RWPE2 (cell line): Measurements from ENCODE around the gene KRT86.

Experiments used
- ATAC-seq: fragments of 200-7000 bp; cut with Tn5 transposase; 3 replicates; pipeline ENCODE4 v1.9.1; 2021; ENCODE audit warnings: low read depth
- DNase-seq: peaks from one replicate; pipeline ENCODE4 v3.0.0-alpha.2; 2020; ENCODE audit warnings: low spot score
- H3K27ac ChIP-seq: fragments of 450-650 bp; 2 replicates; pipeline ENCODE4 v1.5.1; 2017; ENCODE audit warnings: mild to moderate bottlenecking; ENCODE audit not compliant: poor library complexity, severe bottlenecking
- H3K27me3 ChIP-seq: fragments of 250-450 bp; sonication (Bioruptor Pico); 2 replicates; pipeline ENCODE4 v1.5.1; 2021; ENCODE audit warnings: mild to moderate bottlenecking, moderate library complexity; ENCODE audit not compliant: insufficient read depth, poor library complexity, severe bottlenecking
- H3K36me3 ChIP-seq: fragments of 250-450 bp; sonication (Bioruptor Pico); 2 replicates; pipeline ENCODE4 v1.5.1; 2020; ENCODE audit warnings: low read depth, mild to moderate bottlenecking, moderate library complexity
- H3K4me1 ChIP-seq: fragments of 250-450 bp; sonication (Bioruptor Pico); 2 replicates; pipeline ENCODE4 v1.5.1; 2021; ENCODE audit warnings: mild to moderate bottlenecking, moderate library complexity; ENCODE audit not compliant: insufficient read depth, poor library complexity, severe bottlenecking
- H3K4me3 ChIP-seq: fragments of 250-450 bp; sonication (Bioruptor Pico); 2 replicates; pipeline ENCODE4 v1.5.1; 2021; ENCODE audit warnings: mild to moderate bottlenecking, moderate library complexity; ENCODE audit not compliant: severe bottlenecking
- H3K9me3 ChIP-seq: fragments of 250-450 bp; sonication (Bioruptor Pico); 2 replicates; pipeline ENCODE4 v1.5.1; 2021; ENCODE audit warnings: mild to moderate bottlenecking, moderate library complexity; ENCODE audit not compliant: severe bottlenecking
- CTCF ChIP-seq: fragments of 450-650 bp; IDR thresholded peaks from one replicate; pipeline ENCODE4 v1.5.1; 2017; ENCODE audit warnings: mild to moderate bottlenecking, moderate library complexity; ENCODE audit not compliant: poor library complexity, severe bottlenecking

Gene KRT86

GRCh38 chr12:52355176-52355575, 80.7 kb downstream of the KRT86 start:
- Histone ChIP-seq H3K27me3 (no peaks in the 10 kb centered on the region), H3K4me1 (no peaks in the 10 kb centered on the region), H3K36me3 (no peaks in the 10 kb centered on the region), H3K27ac (no peak overlapping the region), H3K9me3 (no peaks in the 10 kb centered on the region), H3K4me3 (no peak overlapping the region)
- TF ChIP-seq CTCF, result no peak
- DNase-seq (no peak), ATAC-seq (no peak)

- Histone ChIP-seq H3K4me1 (no peaks in the 10 kb centered on the region), H3K27ac (no peak overlapping the region), H3K9me3 (no peaks in the 10 kb centered on the region), H3K4me3 (no peak overlapping the region), H3K36me3 (no peaks in the 10 kb centered on the region), H3K27me3 (no peaks in the 10 kb centered on the region)
- ATAC-seq, result no peak
- no peak for DNase-seq
- no peak for TF ChIP-seq CTCF
Measured at GRCh38 chr12:52356031-52356761, 81.8 kb downstream of the KRT86 start.

- ATAC-seq, result no peak
- no peak overlapping the region for H3K27ac ChIP-seq
- H3K9me3 ChIP-seq, result no peaks in the 10 kb centered on the region
- no peaks in the 10 kb centered on the region for H3K27me3 ChIP-seq
- H3K4me1 ChIP-seq, result no peaks in the 10 kb centered on the region
- DNase-seq, result no peak
- TF ChIP-seq CTCF, result no peak
- no peaks in the 10 kb centered on the region for H3K36me3 ChIP-seq
- H3K4me3 ChIP-seq, result no peak overlapping the region
Measured at GRCh38 chr12:52356762-52357580, 82.5 kb downstream of the KRT86 start.
